ENCODE data around the gene GLI3. TPM values are rescaled to one million over a fixed set of nuclear protein-coding genes. Genes with fewer than 3 reads are reported as not detected.

The GLI3 gene
- total and polyA plus RNA-seq, 2 of the 4 experiments (the other 2 are of a cell fraction), result 1.3 to 3.9 TPM

DNA sequence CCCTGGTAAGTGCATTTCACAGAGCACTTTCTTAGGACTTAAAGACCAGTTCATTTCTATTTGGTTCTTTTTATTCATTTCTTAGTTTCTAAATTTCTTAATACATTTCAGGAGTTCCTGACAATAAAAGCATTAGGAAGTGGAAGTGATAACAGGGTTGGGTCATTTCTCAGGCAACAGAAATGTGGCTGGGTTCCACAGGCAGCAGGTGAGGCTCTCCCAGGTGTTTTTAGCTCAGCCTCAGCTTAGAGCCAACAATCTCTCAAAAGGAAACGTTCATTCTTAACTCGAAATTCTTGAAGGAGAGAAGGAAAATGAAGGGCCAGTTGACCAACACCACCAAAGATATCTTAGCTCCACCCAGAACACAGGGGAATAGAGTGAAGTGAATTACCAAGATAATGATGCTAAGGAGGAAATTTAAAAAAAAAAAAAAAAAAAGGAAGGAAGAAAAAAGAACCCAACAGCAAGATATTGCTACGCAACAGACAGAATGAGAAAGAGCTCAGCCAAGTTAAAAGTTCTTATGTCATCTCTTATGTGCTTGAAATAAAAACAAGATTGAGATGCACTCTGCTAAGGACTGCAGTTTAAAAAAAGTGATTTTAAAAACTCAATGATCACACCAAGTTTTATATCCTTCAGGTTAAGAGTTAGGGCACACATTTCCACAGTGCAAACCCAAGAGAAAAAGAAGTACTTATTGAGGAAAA is 230.1 kb downstream of the GLI3 start:
- CTCF ChIA-PET, result no interaction called here
- DNase-seq (no peak), ATAC-seq (ENCODE audit: low read depth) (no peak)
- H3K23ac ChIP-seq (ENCODE audit: low read depth, low read length), result no peak overlapping the region
- H3K56ac ChIP-seq (ENCODE audit: extremely low read depth, insufficient read depth, low read length), result no peak overlapping the region
- no peak overlapping the region for H4K5ac ChIP-seq (ENCODE audit: low read depth, low read length)
- no peaks in the 10 kb centered on the region for H3K4me1 ChIP-seq (ENCODE audit: control insufficient read depth, insufficient read depth, low read length)
- in situ Hi-C loops (cut with MboI; ENCODE audit: low sequenced_read_pairs), result no loop called here
- no peak overlapping the region for H3K4me3 ChIP-seq (ENCODE audit: insufficient read depth, low read depth, low read length)
- POLR2A ChIA-PET (ENCODE audit: unreplicated experiment), result no interaction called here
- no peaks in the 10 kb centered on the region for H3K9me3 ChIP-seq (ENCODE audit: control insufficient read depth, insufficient read depth, low read length)
- H3K4me2 ChIP-seq (ENCODE audit: low read depth, low read length), result no peak overlapping the region
- H2BK5ac ChIP-seq (ENCODE audit: low read depth, low read length, poor library complexity, severe bottlenecking), result no peak overlapping the region
- TF ChIP-seq BHLHE40 (IDR thresholded peaks at IDR 0.05; ENCODE audit: low read depth, low read length), result no peak
- no peak for TF ChIP-seq SMC3 (IDR thresholded peaks at IDR 0.05; ENCODE audit: low read depth, low read length)
- TF ChIP-seq CHD1 (IDR thresholded peaks at IDR 0.05; ENCODE audit: low read depth, low read length), result no peak
- TF ChIP-seq RCOR1 (IDR thresholded peaks at IDR 0.05; ENCODE audit: insufficient replicate concordance, low read length), result no peak
- TF ChIP-seq FOS (IDR thresholded peaks at IDR 0.05; ENCODE audit: low read depth, low read length), result no peak
- TF ChIP-seq MAZ (IDR thresholded peaks at IDR 0.05; ENCODE audit: borderline replicate concordance, low read depth, low read length), result no peak
- no CpG with 5 or more reads among the region's 3 CpGs for WGBS, 2 experiments (ENCODE audit: extremely low coverage in 2 of 2, insufficient read length in 1 of 2)
- intact Hi-C loops (cut with micrococcal nuclease), result no loop called here
- no peak overlapping the region for H2BK20ac ChIP-seq (ENCODE audit: low read depth, low read length)
- H3K18ac ChIP-seq (ENCODE audit: low read depth, low read length), result no peak overlapping the region
- no TSS peak for BruUV-seq (replicated peaks)
- H4K8ac ChIP-seq (ENCODE audit: low read depth in 2 of 2, low read length in 2 of 2), result no peak overlapping the region
- no peak overlapping the region for H3K27ac ChIP-seq (ENCODE audit: insufficient read depth, low read length)
- no peak overlapping the region for H2AK5ac ChIP-seq (ENCODE audit: low read depth, low read length)
- H3K4ac ChIP-seq (ENCODE audit: low read depth, low read length), result no peak overlapping the region
- H2BK120ac ChIP-seq (ENCODE audit: low read depth, low read length), result no peak overlapping the region
- H3K79me1 ChIP-seq (ENCODE audit: low read depth in 1 of 2, low read length in 2 of 2), result no peaks in the 10 kb centered on the region; a peak in 1 of 4 replicates
- H4K20me1 ChIP-seq (ENCODE audit: insufficient read depth, low read length), result no peaks in the 10 kb centered on the region
- no peak overlapping the region for H2BK15ac ChIP-seq (ENCODE audit: low read depth, low read length)
- no peak overlapping the region for H3K9ac ChIP-seq (ENCODE audit: low read depth, low read length)
- no peak overlapping the region for H2AFZ ChIP-seq (replicated peaks; ENCODE audit: low read length, poor library complexity)
- no peak overlapping the region for H3K14ac ChIP-seq (replicated peaks; ENCODE audit: low read depth, low read length)
- dilution Hi-C loops (cut with HindIII; ENCODE audit: low sequenced_read_pairs, unreplicated experiment), result no loop called here
- H3K27me3 ChIP-seq (ENCODE audit: control insufficient read depth, insufficient read depth, low read length), result no peaks in the 10 kb centered on the region
- H3K36me3 ChIP-seq (ENCODE audit: control insufficient read depth, insufficient read depth, low read length), result peaks cover 16% of the 10 kb centered on the region
- no peak overlapping the region for H4K91ac ChIP-seq (ENCODE audit: insufficient read depth, low read depth, low read length)
- H2AK9ac ChIP-seq (replicated peaks; ENCODE audit: low read depth, low read length, poor library complexity), result no peak overlapping the region
- no peaks in the 10 kb centered on the region; the same call in 1 of the 2 replicates for H3K9me1 ChIP-seq (ENCODE audit: insufficient read depth, low read length)

All from IMR-90 (cell line).